22Rv1 (cell line): ENCODE results near the gene NRAS.

Experiments
- ZFX ChIP-seq: fragments of 450-650 bp; IDR thresholded peaks from 2 replicates; pipeline ENCODE4 v1.6.1; 2017; ENCODE audit warnings: antibody characterized with exemption, borderline replicate concordance
- TF ChIP-seq, protein P1 (sequence below): fragments of 450-650 bp; IDR thresholded peaks from 2 replicates; pipeline ENCODE4 v1.5.1; 2017; ENCODE audit warnings: mild to moderate bottlenecking

DNA sequence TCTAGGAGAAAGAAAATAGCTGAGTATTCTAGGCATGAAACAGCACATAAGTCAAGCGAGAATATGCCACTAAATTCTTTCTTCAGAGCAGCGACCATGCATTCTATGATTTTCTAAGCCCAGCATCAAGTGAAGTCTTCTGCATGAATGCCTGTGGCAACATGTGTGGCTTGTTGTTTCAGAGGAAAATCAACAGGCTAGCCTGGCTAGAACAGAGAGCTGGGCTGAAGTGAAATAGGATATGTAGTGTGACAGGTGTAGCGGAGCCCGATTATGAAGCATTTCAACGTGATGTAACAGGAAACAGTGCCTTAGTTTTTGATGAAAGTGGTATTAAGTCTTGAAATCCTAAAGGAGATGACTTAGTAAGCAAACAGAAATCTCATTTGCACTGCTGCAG is 34.2 kb upstream of the NRAS start:
- TF ChIP-seq, protein P1, sequence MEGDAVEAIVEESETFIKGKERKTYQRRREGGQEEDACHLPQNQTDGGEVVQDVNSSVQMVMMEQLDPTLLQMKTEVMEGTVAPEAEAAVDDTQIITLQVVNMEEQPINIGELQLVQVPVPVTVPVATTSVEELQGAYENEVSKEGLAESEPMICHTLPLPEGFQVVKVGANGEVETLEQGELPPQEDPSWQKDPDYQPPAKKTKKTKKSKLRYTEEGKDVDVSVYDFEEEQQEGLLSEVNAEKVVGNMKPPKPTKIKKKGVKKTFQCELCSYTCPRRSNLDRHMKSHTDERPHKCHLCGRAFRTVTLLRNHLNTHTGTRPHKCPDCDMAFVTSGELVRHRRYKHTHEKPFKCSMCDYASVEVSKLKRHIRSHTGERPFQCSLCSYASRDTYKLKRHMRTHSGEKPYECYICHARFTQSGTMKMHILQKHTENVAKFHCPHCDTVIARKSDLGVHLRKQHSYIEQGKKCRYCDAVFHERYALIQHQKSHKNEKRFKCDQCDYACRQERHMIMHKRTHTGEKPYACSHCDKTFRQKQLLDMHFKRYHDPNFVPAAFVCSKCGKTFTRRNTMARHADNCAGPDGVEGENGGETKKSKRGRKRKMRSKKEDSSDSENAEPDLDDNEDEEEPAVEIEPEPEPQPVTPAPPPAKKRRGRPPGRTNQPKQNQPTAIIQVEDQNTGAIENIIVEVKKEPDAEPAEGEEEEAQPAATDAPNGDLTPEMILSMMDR = no peak
- TF ChIP-seq ZFX = no peak
